Stimulated activated naive B cell treated with anti-CD40 and anti-IgM and Interleukin-4, amounts not matched to agents 10 μg/mL and 1 μg/mL and 100 μg/mL, for 72 hours (primary cell): ENCODE measurements around the gene HIC1.
A peak's percentile ranks its signal among the peaks of the same experiment; 100 is the strongest.
"Not testable (repeated sequence)": the region's sequence is repeated elsewhere in the genome, so short reads cannot be mapped to it uniquely, and the experiment has no call there.

Experiments used
- ATAC-seq, 2 donors: fragments of 150-1000 bp; cut with Tn5 transposase; replicated peaks; 2 replicates each; pipeline ENCODE4 v1.10.0; 2021; ENCODE audit warnings: moderate library complexity in 1 of 2
- DNase-seq: peaks from one replicate; pipeline ENCODE4 v3.0.0; 2021
- H3K27ac Mint-ChIP-seq: one replicate; pipeline ENCODE4 v1.8.0; 2022; ENCODE audit warnings: mild to moderate bottlenecking, mixed read lengths
- H3K27me3 Mint-ChIP-seq, 2 donors: one replicate each; pipeline ENCODE4 v1.8.0; 2022; ENCODE audit warnings: mixed read lengths in 2 of 2
- H3K36me3 Mint-ChIP-seq, 2 donors: one replicate each; pipeline ENCODE4 v1.8.0; 2022; ENCODE audit warnings: mixed read lengths in 2 of 2, mild to moderate bottlenecking in 1 of 2
- H3K4me1 Mint-ChIP-seq, 2 donors: one replicate each; pipeline ENCODE4 v1.8.0; 2022; ENCODE audit warnings: mixed read lengths in 2 of 2, mild to moderate bottlenecking in 1 of 2
- H3K4me3 Mint-ChIP-seq, 2 donors: one replicate each; pipeline ENCODE4 v1.8.0; 2022; ENCODE audit warnings: mild to moderate bottlenecking in 2 of 2, mixed read lengths in 2 of 2, moderate library complexity in 1 of 2
- H3K9me3 Mint-ChIP-seq, 2 donors: one replicate each; pipeline ENCODE4 v1.8.0; 2022; ENCODE audit warnings: mixed read lengths in 2 of 2, mild to moderate bottlenecking in 1 of 2

The HIC1 gene, protein sequence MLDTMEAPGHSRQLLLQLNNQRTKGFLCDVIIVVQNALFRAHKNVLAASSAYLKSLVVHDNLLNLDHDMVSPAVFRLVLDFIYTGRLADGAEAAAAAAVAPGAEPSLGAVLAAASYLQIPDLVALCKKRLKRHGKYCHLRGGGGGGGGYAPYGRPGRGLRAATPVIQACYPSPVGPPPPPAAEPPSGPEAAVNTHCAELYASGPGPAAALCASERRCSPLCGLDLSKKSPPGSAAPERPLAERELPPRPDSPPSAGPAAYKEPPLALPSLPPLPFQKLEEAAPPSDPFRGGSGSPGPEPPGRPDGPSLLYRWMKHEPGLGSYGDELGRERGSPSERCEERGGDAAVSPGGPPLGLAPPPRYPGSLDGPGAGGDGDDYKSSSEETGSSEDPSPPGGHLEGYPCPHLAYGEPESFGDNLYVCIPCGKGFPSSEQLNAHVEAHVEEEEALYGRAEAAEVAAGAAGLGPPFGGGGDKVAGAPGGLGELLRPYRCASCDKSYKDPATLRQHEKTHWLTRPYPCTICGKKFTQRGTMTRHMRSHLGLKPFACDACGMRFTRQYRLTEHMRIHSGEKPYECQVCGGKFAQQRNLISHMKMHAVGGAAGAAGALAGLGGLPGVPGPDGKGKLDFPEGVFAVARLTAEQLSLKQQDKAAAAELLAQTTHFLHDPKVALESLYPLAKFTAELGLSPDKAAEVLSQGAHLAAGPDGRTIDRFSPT

DNA sequence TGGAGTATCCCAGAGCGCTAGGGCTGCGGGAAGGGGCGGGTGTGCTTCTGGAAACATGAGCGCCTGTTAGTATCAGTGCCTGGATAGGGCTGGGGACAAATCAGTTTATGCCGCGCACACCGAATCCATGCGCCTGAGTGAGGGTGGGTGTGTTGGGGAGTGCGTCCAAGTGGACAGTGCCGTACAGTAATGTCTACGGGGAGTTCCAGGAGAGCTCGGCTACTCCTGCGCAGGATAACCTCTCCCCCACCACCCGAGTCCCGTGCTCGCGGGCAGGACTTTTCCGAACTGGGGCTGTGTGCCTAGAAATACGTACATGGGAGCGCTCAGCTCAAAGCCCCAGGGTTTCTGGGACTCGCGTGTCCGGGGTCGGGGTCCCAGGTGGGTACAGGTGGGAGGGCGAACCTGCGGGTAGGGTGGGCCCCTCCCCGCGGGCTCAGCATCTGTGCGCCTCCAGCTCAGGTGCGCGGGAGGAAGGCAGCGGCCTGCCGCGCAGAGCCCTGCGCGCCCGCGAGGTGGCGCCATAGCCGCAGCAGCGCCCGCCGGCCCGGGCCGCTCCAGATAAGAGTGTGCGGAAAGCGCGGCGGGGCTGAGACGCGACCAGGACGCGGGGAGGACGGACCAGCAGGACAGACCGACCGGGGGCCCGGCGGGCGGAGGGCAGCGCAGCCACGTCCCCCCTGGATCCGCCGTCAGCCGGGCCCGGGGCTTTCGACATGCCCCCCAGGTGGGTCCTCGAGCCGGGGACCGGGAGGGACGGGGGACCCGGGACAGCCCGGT is at the start of gene HIC1:
HIC1 (plus strand) TSS at position 592 of the 780 bp plus-strand sequence. CDS start 1,588 bp downstream, outside the sequence.
- peaks cover 17 to 18% of the 10 kb centered on the region in 2 donors for H3K27me3 Mint-ChIP-seq
- peak within 1 kb of the TSS; percentile 83 for H3K27ac Mint-ChIP-seq
- DNase-seq: peak; percentile 74
- H3K4me1 Mint-ChIP-seq: peaks cover 22 to 47% of the 10 kb centered on the region in 2 donors
- H3K36me3 Mint-ChIP-seq: peaks cover 4 to 9% of the 10 kb centered on the region in 2 donors
- H3K9me3 Mint-ChIP-seq: no peaks in the 10 kb centered on the region
- peak; percentile 67 to 71 for ATAC-seq
- H3K4me3 Mint-ChIP-seq: peak within 1 kb of the TSS; percentile 73 to 81

GRCh38 chr17:2008332-2009126 is 46.4 kb upstream of the HIC1 start:
- H3K4me3 Mint-ChIP-seq: no peak overlapping the region
- no peak for ATAC-seq
- no peaks in the 10 kb centered on the region for H3K9me3 Mint-ChIP-seq
- no peak for DNase-seq
- H3K4me1 Mint-ChIP-seq: no peaks in the 10 kb centered on the region
- peaks cover 20 to 39% of the 10 kb centered on the region in 2 donors for H3K27me3 Mint-ChIP-seq
- H3K36me3 Mint-ChIP-seq: no peaks in the 10 kb centered on the region
- no peak overlapping the region for H3K27ac Mint-ChIP-seq

DNA sequence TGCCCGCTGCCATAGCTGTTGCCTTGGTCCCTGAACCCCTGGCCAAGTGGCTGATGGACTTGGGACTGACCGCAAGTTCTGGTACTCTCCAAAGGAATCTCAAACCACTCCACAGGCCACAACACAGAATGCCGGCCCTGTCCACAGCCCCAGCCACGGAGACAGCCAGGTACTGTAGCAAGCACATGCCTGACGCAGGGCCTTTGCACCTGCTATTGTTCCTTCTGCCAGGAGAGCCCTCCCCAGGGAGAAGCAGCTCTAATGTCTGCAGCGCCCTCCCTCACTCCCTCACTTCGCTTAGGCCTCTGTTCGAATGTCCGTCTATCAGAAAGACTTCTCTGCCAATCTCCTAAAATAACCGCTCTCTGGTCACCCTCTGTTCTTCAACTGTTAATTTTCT is 45.2 kb upstream of the HIC1 start:
- Mint-ChIP-seq H3K4me1 (no peaks in the 10 kb centered on the region), H3K9me3 (peaks cover 0 to 3% of the 10 kb centered on the region in 2 donors), H3K4me3 (no peak overlapping the region), H3K36me3 (no peaks in the 10 kb centered on the region), H3K27ac (no peak overlapping the region), H3K27me3 (peaks cover 29 to 50% of the 10 kb centered on the region in 2 donors)
- DNase-seq (no peak), ATAC-seq (no peak)

GRCh38 chr17:2011411-2012371 is 43.2 kb upstream of the HIC1 start:
- Mint-ChIP-seq H3K27ac (no peak overlapping the region), H3K9me3 (peaks cover 0 to 3% of the 10 kb centered on the region in 2 donors), H3K36me3 (no peaks in the 10 kb centered on the region), H3K4me1 (no peaks in the 10 kb centered on the region), H3K27me3 (peaks cover 39 to 54% of the 10 kb centered on the region in 2 donors), H3K4me3 (no peak overlapping the region)
- ATAC-seq (no peak), DNase-seq (no peak)

GRCh38 chr17:2012499-2012898 is 42.4 kb upstream of the HIC1 start:
- Mint-ChIP-seq H3K4me3 (no peak overlapping the region), H3K9me3 (peaks cover 0 to 3% of the 10 kb centered on the region in 2 donors), H3K27ac (no peak overlapping the region), H3K36me3 (no peaks in the 10 kb centered on the region), H3K27me3 (peaks cover 43 to 53% of the 10 kb centered on the region in 2 donors), H3K4me1 (no peaks in the 10 kb centered on the region)
- DNase-seq: no peak
- ATAC-seq: no peak

DNA sequence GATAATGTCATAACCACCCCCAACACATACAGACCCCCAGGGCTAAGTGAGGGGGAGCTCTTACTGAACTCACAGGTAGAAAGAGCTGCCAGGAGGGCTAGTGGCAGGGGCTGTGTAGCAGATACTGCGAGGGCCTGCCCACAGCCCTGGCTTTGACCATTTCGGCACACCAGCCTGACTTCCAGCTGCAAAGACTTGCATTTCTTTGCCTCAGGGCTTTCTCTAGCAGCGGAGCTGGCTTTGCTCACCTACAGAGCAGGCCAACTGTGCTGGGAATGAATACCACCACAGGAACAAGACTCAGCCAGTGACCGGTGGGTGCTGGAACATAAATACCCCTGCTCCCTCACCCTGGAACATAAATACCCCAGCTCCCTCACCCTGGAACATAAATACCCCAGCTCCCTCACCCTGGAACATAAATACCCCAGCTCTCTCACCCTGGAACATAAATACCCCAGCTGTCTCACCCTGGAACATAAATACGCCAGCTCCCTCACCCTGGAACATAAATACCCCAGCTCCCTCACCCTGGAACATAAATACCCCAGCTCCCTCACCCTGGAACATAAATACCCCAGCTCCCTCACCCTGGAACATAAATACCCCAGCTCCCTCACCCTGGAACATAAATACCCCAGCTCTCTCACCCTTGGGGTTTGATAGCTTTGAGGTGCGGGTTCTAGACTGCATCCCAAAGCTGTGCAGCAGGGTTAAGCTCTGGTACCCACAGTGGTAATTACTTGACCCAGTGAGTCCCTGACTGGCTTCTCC is 41.5 kb upstream of the HIC1 start:
- not testable (repeated sequence) for H3K4me3 Mint-ChIP-seq

DNA sequence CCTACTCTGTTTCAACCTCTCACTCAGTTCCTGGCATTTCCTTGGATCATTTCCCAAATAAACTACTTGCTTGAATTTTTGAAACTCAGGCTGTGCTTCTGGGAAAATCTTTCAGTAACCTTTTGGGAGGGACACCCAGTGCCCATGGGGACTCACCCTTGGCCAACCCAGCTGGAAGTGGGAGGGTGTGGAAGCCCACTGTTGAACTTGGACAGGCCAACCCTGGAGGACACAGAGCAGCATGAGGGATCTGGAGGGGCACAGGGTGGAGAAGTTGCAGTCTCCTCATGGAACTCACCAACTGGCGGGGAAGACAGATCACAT is 40.9 kb upstream of the HIC1 start:
- H3K27ac Mint-ChIP-seq: no peak overlapping the region
- peaks cover 0 to 3% of the 10 kb centered on the region in 2 donors for H3K9me3 Mint-ChIP-seq
- no peaks in the 10 kb centered on the region for H3K36me3 Mint-ChIP-seq
- H3K4me1 Mint-ChIP-seq: no peaks in the 10 kb centered on the region
- no peak overlapping the region for H3K4me3 Mint-ChIP-seq
- peaks cover 55 to 60% of the 10 kb centered on the region in 2 donors for H3K27me3 Mint-ChIP-seq
- DNase-seq: no peak
- ATAC-seq: no peak

More for the DNA sequence above, 41.5 kb upstream of the HIC1 start:
- H3K9me3 Mint-ChIP-seq, DNase-seq, H3K4me1 Mint-ChIP-seq, H3K36me3 Mint-ChIP-seq, H3K27ac Mint-ChIP-seq, ATAC-seq: not testable (repeated sequence)
- H3K27me3 Mint-ChIP-seq: peaks cover 52 to 61% of the 10 kb centered on the region in 2 donors

- DNase-seq (no peak), ATAC-seq (no peak)
- no peak overlapping the region for H3K4me3 Mint-ChIP-seq
- H3K27me3 Mint-ChIP-seq: peaks cover 68 to 72% of the 10 kb centered on the region in 2 donors
- H3K36me3 Mint-ChIP-seq: no peaks in the 10 kb centered on the region
- no peaks in the 10 kb centered on the region for H3K4me1 Mint-ChIP-seq
- H3K27ac Mint-ChIP-seq: no peak overlapping the region
- H3K9me3 Mint-ChIP-seq: peaks cover 0 to 3% of the 10 kb centered on the region in 2 donors
These were observed 39.6 kb upstream of the HIC1 start for GRCh38 chr17:2015314-2015713.

GRCh38 chr17:2016494-2016893 is 38.4 kb upstream of the HIC1 start:
- Mint-ChIP-seq H3K27me3 (peaks cover 68 to 73% of the 10 kb centered on the region in 2 donors), H3K4me1 (no peaks in the 10 kb centered on the region), H3K4me3 (no peak overlapping the region), H3K9me3 (peaks cover 0 to 3% of the 10 kb centered on the region in 2 donors), H3K27ac (no peak overlapping the region), H3K36me3 (no peaks in the 10 kb centered on the region)
- DNase-seq (no peak), ATAC-seq (no peak)

DNA sequence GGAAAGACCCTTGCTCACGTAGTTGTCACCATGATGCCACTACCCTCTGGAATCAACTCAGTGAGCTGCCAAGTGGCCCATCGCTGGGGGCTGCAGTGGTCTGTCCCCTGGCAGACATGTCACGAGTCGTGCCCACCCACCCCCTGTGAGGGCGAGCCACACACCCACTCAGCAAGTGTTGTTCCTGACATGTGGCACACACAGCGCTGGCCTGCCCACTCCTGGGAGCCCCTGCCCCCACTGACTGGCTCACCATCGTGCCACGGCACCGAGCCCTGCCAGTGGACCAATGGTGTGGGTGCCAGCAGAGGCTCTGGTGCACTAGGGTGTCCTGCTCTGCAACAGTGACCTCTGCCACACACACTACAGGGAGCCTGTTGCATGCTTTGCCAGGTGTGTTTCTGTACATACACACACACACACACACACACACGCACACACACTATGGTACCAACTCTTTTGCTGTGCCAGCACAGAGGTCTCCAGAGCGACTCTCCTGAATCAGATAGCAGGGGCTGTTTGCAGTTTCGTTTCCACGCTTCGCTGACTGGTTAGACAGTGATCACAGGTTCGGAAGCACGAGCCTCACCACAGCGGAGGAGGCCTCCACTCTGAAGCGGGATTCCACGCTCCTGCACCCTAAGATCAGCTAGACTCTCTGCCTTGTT is 37.5 kb upstream of the HIC1 start:
- Mint-ChIP-seq H3K27me3 (peaks cover 63 to 65% of the 10 kb centered on the region in 2 donors), H3K4me1 (no peaks in the 10 kb centered on the region), H3K27ac (no peak overlapping the region), H3K9me3 (peaks cover 0 to 3% of the 10 kb centered on the region in 2 donors), H3K4me3 (no peak overlapping the region), H3K36me3 (no peaks in the 10 kb centered on the region)
- peak; percentile 23 to 60 for ATAC-seq
- no peak for DNase-seq

DNA sequence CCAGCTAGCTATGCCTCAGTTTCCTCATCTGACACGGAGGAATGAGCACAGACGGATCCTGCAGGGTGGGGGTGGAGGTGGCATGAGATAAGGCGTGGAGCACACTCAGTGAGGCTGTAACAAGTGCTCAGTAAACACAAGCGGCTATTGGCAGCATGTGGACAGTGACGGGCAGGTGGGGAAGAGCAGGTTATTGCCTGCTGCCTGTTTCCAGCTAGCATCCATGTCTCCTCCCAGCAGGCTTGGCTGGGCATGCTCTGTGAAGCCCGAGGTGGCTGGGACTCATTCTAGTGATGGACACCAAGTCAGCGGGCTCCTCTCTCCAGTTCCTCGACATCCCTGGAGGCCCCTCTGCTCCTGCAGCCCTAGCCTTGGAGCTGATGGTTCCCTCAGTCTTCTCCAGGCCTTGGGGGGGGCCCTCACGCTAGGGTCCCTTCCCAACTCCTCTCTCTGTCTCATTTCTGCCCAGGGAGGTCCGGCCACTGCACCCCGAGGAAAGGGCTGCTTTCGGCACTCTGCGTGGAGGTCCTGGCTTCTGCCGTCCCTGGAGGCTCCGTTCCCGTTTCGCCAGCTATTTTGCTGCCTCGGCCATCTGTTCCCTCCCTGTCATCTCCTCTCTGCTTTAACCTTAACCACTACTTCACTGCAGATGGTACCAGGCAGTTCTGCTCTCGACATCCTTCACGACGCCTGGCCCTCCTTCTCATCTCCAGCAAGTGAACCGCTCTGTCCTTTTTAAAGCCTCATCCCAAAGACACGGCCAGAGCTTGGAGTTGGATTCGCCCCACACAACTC is 36.0 kb upstream of the HIC1 start:
- DNase-seq (no peak), ATAC-seq (no peak)
- peaks cover 0 to under 1% of the 10 kb centered on the region in 2 donors for H3K9me3 Mint-ChIP-seq
- H3K27ac Mint-ChIP-seq: no peak overlapping the region
- no peaks in the 10 kb centered on the region for H3K36me3 Mint-ChIP-seq
- H3K4me3 Mint-ChIP-seq: no peak overlapping the region
- peaks cover 2 to 13% of the 10 kb centered on the region in 2 donors for H3K4me1 Mint-ChIP-seq
- H3K27me3 Mint-ChIP-seq: peaks cover 58% of the 10 kb centered on the region in 2 donors
